Muscle of leg (tissue), 11 donors: ENCODE results near the gene KCNG2. TPM values are rescaled to one million over a fixed set of nuclear protein-coding genes. Genes with fewer than 3 reads are reported as not detected.
A peak's percentile ranks its signal among the peaks of the same experiment; 100 is the strongest.

Experiments used
- DNase-seq: peaks from one replicate; pipeline ENCODE4 v3.0.0; 2013
- H3K27ac ChIP-seq: one replicate; pipeline ENCODE4 v1.5.1; 2013; ENCODE audit warnings: mild to moderate bottlenecking, low read length, control low read depth
- H3K27me3 ChIP-seq: one replicate; pipeline ENCODE4 v1.6.1; 2013; ENCODE audit warnings: low read length; ENCODE audit not compliant: control insufficient read depth, insufficient read depth
- H3K36me3 ChIP-seq: one replicate; pipeline ENCODE4 v1.6.1; 2013; ENCODE audit warnings: low read length; ENCODE audit not compliant: control insufficient read depth, insufficient read depth
- H3K4me1 ChIP-seq: one replicate; pipeline ENCODE4 v1.6.1; 2013; ENCODE audit warnings: low read length; ENCODE audit not compliant: control insufficient read depth, insufficient read depth
- H3K4me3 ChIP-seq: one replicate; pipeline ENCODE4 v1.5.1; 2013; ENCODE audit warnings: low read length, control low read depth
- H3K9me3 ChIP-seq: replicated peaks from 2 replicates; pipeline ENCODE4 v1.6.1; 2013; ENCODE audit warnings: low read depth, low read length; ENCODE audit not compliant: control insufficient read depth
- WGBS: methylation state at CpG from one replicate; pipeline ENCODE4 v1.1.5; 2013; ENCODE audit warnings: missing lambda C conversion rate; ENCODE audit not compliant: insufficient coverage; 5-methylcytosine and 5-hydroxymethylcytosine counted together
- polyA plus RNA-seq, 8 donors: library from polyadenylated mRNA; unstranded; fragments of 120-200 nt; gene quantifications; one replicate each; pipeline versions ENCODE4 v1.2.1 to v1.2.3, GENCODE V29; 2013; ENCODE audit warnings: inconsistent platforms in 1 of 8, low replicate concordance in 1 of 8; ENCODE audit not compliant: insufficient read length in 8 of 8, insufficient read depth in 1 of 8
- total RNA-seq: library from RNA; stranded (reverse); fragments of 120-200 nt; gene quantifications from one replicate; pipeline ENCODE4 v1.2.4, GENCODE V29; 2013

The KCNG2 gene
- total and polyA plus RNA-seq, 9 donors: 0.44 to 1.1 (median 0.63) TPM

DNA sequence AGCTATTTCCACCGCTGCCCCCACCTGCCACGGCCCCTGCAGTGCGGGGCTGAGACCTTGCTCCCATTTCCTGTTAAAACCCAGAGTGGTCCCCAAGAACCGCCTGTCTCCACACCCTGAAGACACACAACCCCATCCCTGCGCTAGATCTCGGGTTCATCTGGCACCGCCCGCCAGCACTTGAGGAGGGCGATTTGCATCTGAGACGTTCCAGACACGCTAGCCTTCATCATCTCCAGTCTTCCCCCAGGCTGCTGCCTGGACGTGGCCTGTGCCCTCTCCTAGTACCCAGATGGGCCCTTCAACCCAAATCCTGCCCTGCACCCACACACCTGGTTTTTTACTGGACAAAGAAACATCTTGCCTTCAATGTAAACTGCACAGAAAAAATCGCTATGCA lies 103.9 kb downstream of the KCNG2 start:
- no peak overlapping the region for H3K4me3 ChIP-seq
- DNase-seq: no peak
- peaks cover 10% of the 10 kb centered on the region for H3K4me1 ChIP-seq
- 85% methylated on average over 8 of the region's 13 CpGs for WGBS
- peaks cover 22% of the 10 kb centered on the region for H3K36me3 ChIP-seq
- no peak overlapping the region for H3K27ac ChIP-seq
- H3K9me3 ChIP-seq: peaks cover 25% of the 10 kb centered on the region
- H3K27me3 ChIP-seq: no peaks in the 10 kb centered on the region

DNA sequence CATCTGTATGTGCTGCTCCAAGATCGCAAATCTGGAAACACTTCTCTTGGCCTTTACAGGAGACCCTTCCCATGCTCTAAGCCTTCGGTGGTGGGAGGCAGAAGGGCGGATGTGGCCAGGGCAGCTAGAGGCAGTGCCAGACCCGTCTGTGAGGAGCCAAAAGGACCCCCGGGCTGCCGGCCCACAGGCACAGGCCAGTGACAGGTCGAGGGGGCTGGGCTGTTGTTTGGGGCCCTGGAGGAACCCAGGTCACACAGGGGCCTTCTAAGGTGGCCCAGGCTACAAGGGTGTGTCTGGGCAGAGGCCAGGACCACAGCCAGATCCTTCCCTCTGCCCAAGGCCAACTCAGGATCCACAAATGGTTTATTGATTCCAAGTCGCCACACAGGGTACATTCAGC lies 104.3 kb downstream of the KCNG2 start:
- no peak overlapping the region for H3K27ac ChIP-seq
- WGBS: 96% methylated on average over 5 of the region's 8 CpGs
- H3K4me1 ChIP-seq: peaks cover 10% of the 10 kb centered on the region
- peaks cover 22% of the 10 kb centered on the region for H3K36me3 ChIP-seq
- H3K4me3 ChIP-seq: no peak overlapping the region
- DNase-seq: no peak
- H3K9me3 ChIP-seq: peaks cover 23% of the 10 kb centered on the region
- no peaks in the 10 kb centered on the region for H3K27me3 ChIP-seq

DNA sequence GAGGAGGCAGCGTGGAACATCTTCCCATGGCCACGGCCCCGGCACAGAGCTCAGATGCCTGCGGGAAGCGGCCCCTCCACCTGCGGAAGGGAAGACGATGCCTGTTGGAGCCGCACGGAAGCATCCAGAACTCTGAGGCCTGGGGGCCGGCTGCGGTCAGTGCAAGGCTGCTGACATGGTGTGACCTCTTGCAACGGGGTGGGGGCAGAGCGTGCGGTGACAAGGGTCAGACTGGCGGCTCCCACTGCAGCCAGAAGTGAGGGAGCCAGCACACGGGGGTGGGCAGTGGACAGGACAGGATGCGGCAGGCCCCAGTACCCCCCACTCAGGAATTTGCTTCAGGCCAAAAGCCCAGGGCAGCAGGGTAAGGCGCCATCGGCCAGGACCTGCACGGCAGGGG lies 104.9 kb downstream of the KCNG2 start:
- 96% methylated on average over 19 of the region's 20 CpGs for WGBS
- no peak overlapping the region for H3K4me3 ChIP-seq
- no peak overlapping the region for H3K27ac ChIP-seq
- peaks cover 10% of the 10 kb centered on the region for H3K4me1 ChIP-seq
- peaks cover 22% of the 10 kb centered on the region for H3K36me3 ChIP-seq
- DNase-seq: no peak
- H3K27me3 ChIP-seq: no peaks in the 10 kb centered on the region
- peaks cover 18% of the 10 kb centered on the region for H3K9me3 ChIP-seq

DNA sequence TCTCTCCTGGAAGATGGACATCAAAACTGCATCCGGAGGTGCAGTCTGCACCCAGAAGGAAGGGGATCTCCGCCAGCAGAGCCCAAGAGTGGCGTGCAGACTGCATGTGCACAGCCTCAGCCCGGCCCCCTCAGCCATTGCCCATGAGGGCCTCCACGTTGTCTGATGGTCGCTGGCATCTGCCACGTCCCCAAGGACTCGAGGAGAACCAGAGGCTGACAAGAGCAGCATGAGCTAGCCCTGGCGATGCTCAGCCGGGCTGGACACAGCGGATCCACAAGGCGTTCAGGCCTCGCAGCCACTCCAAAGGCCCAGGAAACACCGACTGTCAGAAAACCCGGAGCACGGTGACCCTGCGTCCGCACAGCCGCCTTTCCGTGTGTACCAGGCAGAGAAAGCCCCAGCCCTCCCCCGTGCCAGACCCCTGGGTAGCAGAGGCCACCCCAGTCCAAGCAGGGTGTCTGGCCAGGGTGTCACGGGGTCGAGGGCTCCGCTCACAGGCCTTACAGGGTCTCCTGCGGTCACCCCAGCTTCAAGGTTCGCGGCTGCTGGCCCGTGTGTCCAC lies 105.4 kb downstream of the KCNG2 start:
- H3K27me3 ChIP-seq: no peaks in the 10 kb centered on the region
- H3K4me3 ChIP-seq: no peak overlapping the region
- peaks cover 22% of the 10 kb centered on the region for H3K36me3 ChIP-seq
- 95% methylated on average over 27 of the region's 28 CpGs for WGBS
- H3K27ac ChIP-seq: no peak overlapping the region
- no peak for DNase-seq
- peaks cover 13% of the 10 kb centered on the region for H3K9me3 ChIP-seq
- peaks cover 10% of the 10 kb centered on the region for H3K4me1 ChIP-seq

DNA sequence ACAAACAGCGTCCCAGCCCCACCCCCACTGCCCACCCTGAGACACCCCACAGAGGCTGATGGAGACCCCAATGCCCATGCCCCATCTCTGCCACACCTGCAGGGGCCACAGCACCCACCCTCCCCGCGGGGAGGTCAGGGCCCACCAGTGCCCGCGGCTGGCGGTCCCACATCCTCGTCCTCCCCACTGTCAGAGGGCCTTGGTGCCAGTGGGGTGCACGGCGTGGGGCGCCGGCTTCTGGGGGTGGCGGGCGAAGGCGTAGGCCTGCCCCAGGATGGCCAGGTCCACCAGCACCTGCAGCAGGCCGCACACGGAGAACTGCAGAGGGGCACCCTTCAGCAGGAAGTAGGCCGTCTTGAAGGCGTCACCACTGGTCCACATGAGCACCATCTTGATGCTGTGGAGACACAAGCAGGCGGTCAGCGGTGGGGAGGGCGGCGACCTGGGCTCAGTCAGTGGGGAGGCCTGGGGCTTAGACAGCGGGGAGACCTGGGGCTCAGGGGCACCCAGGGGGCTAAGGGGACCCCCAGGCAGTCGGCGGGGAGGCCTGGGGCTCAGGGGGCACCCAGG lies 106.1 kb downstream of the KCNG2 start:
- Histone ChIP-seq H3K36me3 (peaks cover 22% of the 10 kb centered on the region), H3K27me3 (no peaks in the 10 kb centered on the region), H3K4me1 (peaks cover 10% of the 10 kb centered on the region), H3K27ac (no peak overlapping the region), H3K9me3 (peaks cover 8% of the 10 kb centered on the region), H3K4me3 (no peak overlapping the region)
- DNase-seq: no peak
- 93% methylated on average over 24 of the region's 25 CpGs for WGBS

DNA sequence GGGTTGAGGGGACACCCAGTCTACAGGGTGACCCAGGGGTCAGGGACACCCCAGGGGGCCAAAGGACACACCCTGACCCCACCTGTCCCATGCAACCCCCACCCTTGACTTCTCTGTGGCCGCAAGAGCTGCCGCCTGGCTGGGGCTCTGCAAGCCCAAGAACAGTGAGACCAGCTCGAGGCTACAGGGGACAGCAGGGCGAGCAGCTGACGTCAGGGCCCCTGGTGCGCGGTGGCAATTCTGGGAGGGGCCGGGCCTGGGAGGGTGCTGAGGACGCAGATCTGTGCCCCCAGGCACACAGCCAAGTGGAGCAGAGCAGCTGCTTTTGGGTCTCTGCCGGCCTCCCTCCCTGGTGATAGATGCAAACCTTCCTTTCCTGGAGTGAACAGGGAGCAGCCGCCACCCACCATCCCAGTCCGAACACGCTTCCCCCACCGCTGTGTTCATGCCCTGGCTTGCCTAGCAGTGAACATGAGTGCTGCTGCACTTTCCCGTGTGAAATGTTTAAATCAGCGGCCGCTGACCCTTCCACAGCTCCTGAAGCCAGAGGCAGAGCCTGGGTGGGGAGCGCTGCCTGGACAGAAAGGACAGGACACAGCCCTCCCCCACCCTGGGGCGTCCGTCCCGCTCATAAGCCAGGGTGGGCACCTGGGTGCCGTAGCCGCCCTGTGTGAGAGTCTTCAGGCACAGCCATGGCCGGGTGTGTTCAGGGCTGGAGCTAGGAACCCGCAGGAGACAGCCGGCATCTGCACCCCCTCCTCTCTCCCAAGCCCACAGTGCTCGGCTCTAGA lies 106.8 kb downstream of the KCNG2 start:
- Histone ChIP-seq H3K4me3 (no peak overlapping the region), H3K4me1 (peaks cover 10% of the 10 kb centered on the region), H3K27me3 (no peaks in the 10 kb centered on the region), H3K27ac (no peak overlapping the region), H3K9me3 (peaks cover 4% of the 10 kb centered on the region), H3K36me3 (peaks cover 22% of the 10 kb centered on the region)
- DNase-seq: peak; percentile 59
- 88% methylated on average over 24 of the region's 27 CpGs for WGBS

DNA sequence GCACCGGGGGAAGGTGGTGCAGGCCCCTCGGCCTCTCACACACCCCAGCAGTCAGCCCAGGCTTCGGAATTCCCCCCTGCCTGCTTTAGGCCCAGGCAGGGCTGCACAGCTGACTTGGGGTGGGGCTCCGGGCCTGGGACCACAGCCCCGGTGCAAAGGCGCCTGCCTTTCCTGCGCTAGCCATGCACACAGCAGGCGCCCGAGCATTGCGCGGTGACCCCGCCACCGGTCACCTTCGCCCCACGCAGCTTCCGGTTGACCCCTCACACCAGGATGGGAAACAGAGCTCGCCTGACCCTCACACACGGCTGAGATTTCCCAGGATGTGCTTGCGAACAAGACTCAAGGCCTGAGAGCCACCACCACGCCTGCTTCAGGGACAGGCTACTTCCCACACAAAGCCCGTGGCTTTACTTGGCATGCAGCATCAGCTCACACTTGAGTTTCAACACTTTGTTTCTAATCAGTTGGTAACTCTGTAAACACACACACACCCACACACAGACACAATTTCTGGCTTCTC lies 107.7 kb downstream of the KCNG2 start:
- no peak overlapping the region for H3K27ac ChIP-seq
- WGBS: 92% methylated on average over 21 of the region's 21 CpGs
- H3K27me3 ChIP-seq: no peaks in the 10 kb centered on the region
- H3K9me3 ChIP-seq: peaks cover 2% of the 10 kb centered on the region
- no peak for DNase-seq
- peaks cover 10% of the 10 kb centered on the region for H3K4me1 ChIP-seq
- no peak overlapping the region for H3K4me3 ChIP-seq
- H3K36me3 ChIP-seq: peaks cover 22% of the 10 kb centered on the region

DNA sequence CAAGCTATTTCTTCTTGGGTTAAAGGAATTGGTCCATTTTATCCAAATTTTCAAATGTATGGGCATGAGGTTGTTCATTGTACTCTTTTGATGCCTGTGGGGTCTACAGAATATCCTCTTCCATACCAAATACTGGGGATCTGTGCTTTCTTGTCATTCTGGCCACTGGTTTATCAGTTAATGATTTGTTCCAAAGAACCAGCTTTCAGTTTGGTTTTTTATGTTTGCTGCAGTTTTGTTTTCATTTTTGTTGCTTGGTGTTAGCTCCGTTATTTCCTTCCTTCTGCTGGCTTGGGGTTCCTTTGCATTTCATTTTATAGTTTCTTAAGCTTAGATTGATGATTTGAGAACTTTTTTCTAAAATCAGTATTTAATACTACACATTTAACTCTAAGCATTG lies 108.3 kb downstream of the KCNG2 start:
- WGBS: no CpG with 5 or more reads among the region's 1 CpG
- Histone ChIP-seq H3K4me1 (peaks cover 15% of the 10 kb centered on the region), H3K27me3 (no peaks in the 10 kb centered on the region), H3K4me3 (no peak overlapping the region), H3K9me3 (peaks cover 2% of the 10 kb centered on the region), H3K27ac (no peak overlapping the region), H3K36me3 (peaks cover 26% of the 10 kb centered on the region)
- no peak for DNase-seq

DNA sequence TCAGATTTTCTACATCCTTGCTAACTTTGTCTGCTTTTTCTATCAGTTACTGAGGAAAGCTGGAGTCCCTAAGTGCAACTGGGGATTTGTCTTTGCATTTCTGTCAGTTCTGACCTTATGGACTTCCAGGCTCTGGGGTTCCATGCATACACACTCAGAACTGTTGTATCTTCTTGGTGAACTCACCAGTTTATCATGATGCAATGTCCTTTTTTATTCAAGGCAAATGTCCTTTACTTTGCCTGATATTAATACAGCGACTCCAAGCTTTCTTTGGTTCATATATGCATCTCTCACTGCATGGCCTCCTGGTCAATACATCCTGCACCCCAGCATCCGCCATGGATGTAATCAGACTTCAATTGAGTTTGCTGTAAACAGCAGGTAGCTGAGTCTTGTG lies 109.0 kb downstream of the KCNG2 start:
- peaks cover 2% of the 10 kb centered on the region for H3K9me3 ChIP-seq
- H3K4me1 ChIP-seq: peaks cover 22% of the 10 kb centered on the region
- H3K36me3 ChIP-seq: peaks cover 27% of the 10 kb centered on the region
- H3K27ac ChIP-seq: no peak overlapping the region
- no peak overlapping the region for H3K4me3 ChIP-seq
- no CpG with 5 or more reads among the region's 2 CpGs for WGBS
- no peaks in the 10 kb centered on the region for H3K27me3 ChIP-seq
- DNase-seq: no peak

DNA sequence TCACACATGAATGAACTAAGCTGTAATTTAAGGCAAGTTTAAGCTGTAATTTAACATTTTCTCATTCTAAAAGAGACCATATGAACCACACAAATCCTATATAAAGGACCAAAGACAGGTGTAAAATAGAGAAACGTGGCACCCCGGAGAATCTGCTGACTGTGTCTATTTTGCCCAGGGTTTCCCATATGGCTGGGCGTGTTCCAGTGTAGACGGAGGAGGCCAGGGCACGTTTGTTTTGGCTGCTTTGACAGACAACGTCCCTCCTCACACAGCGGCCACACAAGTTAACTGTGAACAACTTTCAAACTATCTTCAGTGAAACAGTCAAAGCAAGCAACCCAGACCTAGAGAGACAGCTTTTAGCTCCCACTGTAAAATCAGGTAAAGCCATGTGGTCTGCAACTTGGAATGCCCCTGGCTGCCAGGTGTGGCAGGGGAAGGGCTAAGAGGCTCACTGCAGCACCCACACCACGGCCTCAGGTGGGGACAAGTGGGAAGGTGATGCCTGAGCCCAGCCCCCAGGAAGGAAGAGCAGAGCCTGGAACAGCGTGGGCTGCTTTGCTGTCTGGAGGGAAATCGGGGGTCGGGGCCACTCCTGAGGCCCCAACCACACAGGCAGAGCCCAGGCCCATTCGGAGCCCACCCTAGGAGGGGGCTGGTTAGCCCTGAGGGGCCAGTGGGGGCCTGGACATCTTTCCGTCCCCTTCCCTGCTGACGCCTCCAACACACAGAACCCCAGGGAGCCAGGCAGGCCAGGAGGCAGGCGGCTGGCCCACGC lies 113.0 kb downstream of the KCNG2 start:
- Histone ChIP-seq H3K27ac (peak overlapping the region; percentile 42), H3K4me1 (peaks cover 26% of the 10 kb centered on the region), H3K27me3 (no peaks in the 10 kb centered on the region), H3K36me3 (peaks cover 30% of the 10 kb centered on the region), H3K9me3 (peaks cover 2% of the 10 kb centered on the region), H3K4me3 (no peak overlapping the region)
- no peak for DNase-seq
- WGBS: 81% methylated on average over 10 of the region's 16 CpGs
